AG04450 (cell line): ENCODE data around the gene PKN3. TPM values are rescaled to one million over a fixed set of nuclear protein-coding genes. Genes with fewer than 3 reads are reported as not detected.

Source experiments
- CTCF ChIA-PET: fragments of 300-600, 350-600 bp; formaldehyde crosslinking; extraction: SDS; loops from one replicate; lab custom pipeline; 2022; ENCODE audit warnings: antibody characterized with exemption, inconsistent platforms; lab: Charles Lee
- POLR2A ChIA-PET: fragments of 350-600 bp; formaldehyde crosslinking; extraction: SDS; loops from one replicate; lab custom pipeline; 2021; ENCODE audit warnings: antibody characterized with exemption, inconsistent platforms; lab: Yijun Ruan, JAX
- DNase-seq: peaks from one replicate; pipeline ENCODE4 v3.0.0-alpha.2; 2011; ENCODE audit warnings: low read depth, low spot score
- H3K27ac ChIP-seq: one replicate; pipeline ENCODE4 v1.5.1; 2012; ENCODE audit warnings: low read depth, low read length, control low read depth
- H3K27me3 ChIP-seq: one replicate; pipeline ENCODE4 v1.6.0; 2012; ENCODE audit warnings: low read length; ENCODE audit not compliant: control insufficient read depth, insufficient read depth
- H3K4me3 ChIP-seq: 2 replicates; pipeline ENCODE4 v1.5.1; 2011; ENCODE audit warnings: mild to moderate bottlenecking, low read depth, low read length, control low read depth
- H3K9me3 ChIP-seq: 2 replicates; pipeline ENCODE4 v1.5.1; 2012; ENCODE audit warnings: low read length; ENCODE audit not compliant: control insufficient read depth, insufficient read depth
- CTCF ChIP-seq: IDR thresholded peaks from 2 replicates; pipeline ENCODE4 v1.5.1; 2011; ENCODE audit warnings: low read depth, low read length, control low read depth, inconsistent platforms
- polyA plus RNA-seq: library from polyadenylated mRNA; depleted of rRNA; stranded (reverse); fragments of >200 nt; gene quantifications from 2 replicates; pipeline ENCODE4 v1.2.3, GENCODE V29; 2011

The PKN3 gene
- polyA plus RNA-seq, 1 experiment = 2.2 TPM

GRCh38 chr9:128701227-128701854, 962 bp upstream of the PKN3 start:
- Histone ChIP-seq H3K4me3 (no peak overlapping the region), H3K27ac (no peak overlapping the region), H3K27me3 (no peaks in the 10 kb centered on the region), H3K9me3 (no peaks in the 10 kb centered on the region; the same call in 1 of the 2 replicates)
- ChIA-PET CTCF (interaction anchor here (0.7 to 1.5 kb wide), 7 partner anchors 8 to 225 kb away, joined by 3 to 11 read pairs (median 3); no protein-coding TSS in a partner anchor), POLR2A (no interaction called here)
- TF ChIP-seq CTCF = no peak
- no peak for DNase-seq

GRCh38 chr9:128702949-128703615, 779 bp downstream of the PKN3 start:
- TF ChIP-seq CTCF = no peak
- CTCF ChIA-PET = no interaction called here
- Histone ChIP-seq H3K27ac (no peak overlapping the region), H3K4me3 (peak overlapping the region; percentile 69), H3K9me3 (no peaks in the 10 kb centered on the region; the same call in 1 of the 2 replicates), H3K27me3 (no peaks in the 10 kb centered on the region)
- POLR2A ChIA-PET = no interaction called here
- DNase-seq = no peak

- Histone ChIP-seq H3K27me3 (no peaks in the 10 kb centered on the region), H3K27ac (no peak overlapping the region), H3K4me3 (no peak overlapping the region; the same call in 1 of the 2 replicates), H3K9me3 (no peaks in the 10 kb centered on the region; the same call in 1 of the 2 replicates)
- no peak for DNase-seq
- ChIA-PET POLR2A (interaction anchor here (0.6 kb wide), 1 partner anchor 333 kb away, joined by 7 read pairs; the partner anchor contains the start of gene MIGA2), CTCF (no interaction called here)
- no peak for TF ChIP-seq CTCF
Measured at GRCh38 chr9:128703616-128704355, 1.5 kb downstream of the PKN3 start.

DNA sequence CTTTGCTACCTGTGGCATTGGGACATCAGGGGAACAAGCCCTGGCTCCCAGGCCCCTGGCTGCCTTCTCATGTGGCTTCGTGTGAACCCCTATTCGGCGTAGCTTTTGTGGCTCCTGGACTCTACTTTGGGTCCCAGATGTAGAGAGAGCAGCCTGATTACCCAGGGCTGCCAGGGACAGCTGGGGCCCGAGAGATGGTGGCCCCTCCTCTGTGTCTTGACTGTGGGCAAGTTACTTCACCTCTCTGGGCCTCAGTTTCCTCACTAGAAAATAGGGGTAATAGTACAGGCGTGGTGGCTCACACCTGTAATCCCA, 2.0 kb downstream of the PKN3 start:
- POLR2A ChIA-PET = no interaction called here
- Histone ChIP-seq H3K27me3 (no peaks in the 10 kb centered on the region), H3K4me3 (no peak overlapping the region), H3K27ac (no peak overlapping the region), H3K9me3 (no peaks in the 10 kb centered on the region; the same call in 1 of the 2 replicates)
- DNase-seq = no peak
- no peak for TF ChIP-seq CTCF
- CTCF ChIA-PET = no interaction called here
